ENCODE measurements around the gene SLC24A3. TPM values are rescaled to one million over a fixed set of nuclear protein-coding genes. Genes with fewer than 3 reads are reported as not detected.

The SLC24A3 gene
- total RNA-seq, 1 donor from 2014 or later = 0.11 TPM

- H3K4me1 Mint-ChIP-seq (ENCODE audit: unreplicated experiment) = no peaks in the 10 kb centered on the region
- TF ChIP-seq CTCF (IDR thresholded peaks at IDR 0.05) = no peak
Observed at GRCh38 chr20:19423097-19423899, 210.9 kb downstream of the SLC24A3 start.

GRCh38 chr20:19423900-19424620 lies 211.6 kb downstream of the SLC24A3 start:
- no peak for TF ChIP-seq CTCF (IDR thresholded peaks at IDR 0.05)
- Mint-ChIP-seq H3K9me3 (ENCODE audit: unreplicated experiment) (peaks cover 4% of the 10 kb centered on the region), H3K36me3 (ENCODE audit: unreplicated experiment) (no peaks in the 10 kb centered on the region), H3K27me3 (ENCODE audit: unreplicated experiment) (no peaks in the 10 kb centered on the region), H3K4me3 (ENCODE audit: unreplicated experiment) (no peak overlapping the region), H3K4me1 (ENCODE audit: unreplicated experiment) (no peaks in the 10 kb centered on the region), H3K27ac (ENCODE audit: unreplicated experiment) (no peak overlapping the region)
- DNase-seq (ENCODE audit: extremely low spot score, unreplicated experiment) = no peak

More at GRCh38 chr20:19423097-19423899, 210.9 kb downstream of the SLC24A3 start:
- H3K27me3 Mint-ChIP-seq (ENCODE audit: unreplicated experiment) = no peaks in the 10 kb centered on the region
- no peak overlapping the region for H3K4me3 Mint-ChIP-seq (ENCODE audit: unreplicated experiment)
- no peaks in the 10 kb centered on the region for H3K36me3 Mint-ChIP-seq (ENCODE audit: unreplicated experiment)
- no peak overlapping the region for H3K27ac Mint-ChIP-seq (ENCODE audit: unreplicated experiment)
- H3K9me3 Mint-ChIP-seq (ENCODE audit: unreplicated experiment) = peaks cover 4% of the 10 kb centered on the region
- DNase-seq (ENCODE audit: extremely low spot score, unreplicated experiment) = no peak

GRCh38 chr20:19426356-19426755 lies 213.9 kb downstream of the SLC24A3 start:
- Mint-ChIP-seq H3K9me3 (ENCODE audit: unreplicated experiment) (peaks cover 2% of the 10 kb centered on the region), H3K4me1 (ENCODE audit: unreplicated experiment) (no peaks in the 10 kb centered on the region), H3K4me3 (ENCODE audit: unreplicated experiment) (no peak overlapping the region), H3K36me3 (ENCODE audit: unreplicated experiment) (no peaks in the 10 kb centered on the region), H3K27ac (ENCODE audit: unreplicated experiment) (no peak overlapping the region), H3K27me3 (ENCODE audit: unreplicated experiment) (no peaks in the 10 kb centered on the region)
- no peak for DNase-seq (ENCODE audit: extremely low spot score, unreplicated experiment)
- no peak for TF ChIP-seq CTCF (IDR thresholded peaks at IDR 0.05)

- H3K9me3 Mint-ChIP-seq (ENCODE audit: unreplicated experiment) = no peaks in the 10 kb centered on the region
- no peak for TF ChIP-seq CTCF (IDR thresholded peaks at IDR 0.05)
- H3K36me3 Mint-ChIP-seq (ENCODE audit: unreplicated experiment) = no peaks in the 10 kb centered on the region
- no peaks in the 10 kb centered on the region for H3K27me3 Mint-ChIP-seq (ENCODE audit: unreplicated experiment)
- DNase-seq (ENCODE audit: extremely low spot score, unreplicated experiment) = no peak
- H3K27ac Mint-ChIP-seq (ENCODE audit: unreplicated experiment) = no peak overlapping the region
- no peaks in the 10 kb centered on the region for H3K4me1 Mint-ChIP-seq (ENCODE audit: unreplicated experiment)
- no peak overlapping the region for H3K4me3 Mint-ChIP-seq (ENCODE audit: unreplicated experiment)
Observed at GRCh38 chr20:19427480-19427879, 215.0 kb downstream of the SLC24A3 start.

- H3K27ac Mint-ChIP-seq (ENCODE audit: unreplicated experiment) = no peak overlapping the region
- no peaks in the 10 kb centered on the region for H3K4me1 Mint-ChIP-seq (ENCODE audit: unreplicated experiment)
- H3K9me3 Mint-ChIP-seq (ENCODE audit: unreplicated experiment) = no peaks in the 10 kb centered on the region
- no peaks in the 10 kb centered on the region for H3K36me3 Mint-ChIP-seq (ENCODE audit: unreplicated experiment)
- TF ChIP-seq CTCF (IDR thresholded peaks at IDR 0.05) = no peak
- H3K4me3 Mint-ChIP-seq (ENCODE audit: unreplicated experiment) = no peak overlapping the region
- DNase-seq (ENCODE audit: extremely low spot score, unreplicated experiment) = no peak
- H3K27me3 Mint-ChIP-seq (ENCODE audit: unreplicated experiment) = no peaks in the 10 kb centered on the region
Observed at GRCh38 chr20:19427913-19428312, 215.5 kb downstream of the SLC24A3 start.
